GM12878 (cell line): ENCODE data around the gene SLC4A2. TPM values are rescaled to one million over a fixed set of nuclear protein-coding genes. Genes with fewer than 3 reads are reported as not detected.

Experiments used
- ATAC-seq: fragments of 200-7000 bp; cut with Tn5 transposase; 3 replicates; pipeline ENCODE4 v1.9.1; 2020; ENCODE audit warnings: mild to moderate bottlenecking, moderate library complexity
- BruUV-seq: library from RNA; stranded (reverse); fragments of 400-500 nt; replicated peaks from 2 replicates; lab custom pipeline; 2021; lab: Mats Ljungman, UMichigan
- CTCF ChIA-PET: fragments of 300-600 bp; sonication (Branson Sonifier 250); formaldehyde crosslinking; extraction: SDS; loops from one replicate; lab custom pipeline; 2021; ENCODE audit warnings: inconsistent platforms; lab: Yijun Ruan, JAX
- POLR2A ChIA-PET: fragments of 350-600 bp; formaldehyde crosslinking; extraction: SDS; loops from one replicate; lab custom pipeline; 2021; ENCODE audit warnings: inconsistent platforms; lab: Charles Lee
- RAD21 ChIA-PET: fragments of 300-600 bp; sonication (Branson Sonifier 250); formaldehyde crosslinking; loops from one replicate; lab custom pipeline; 2023; ENCODE audit warnings: antibody characterized with exemption; ENCODE audit not compliant: unreplicated experiment; lab: Charles Lee
- SMC1A ChIA-PET: fragments of 300-600 bp; sonication (Branson Sonifier 250); formaldehyde crosslinking; loops from one replicate; lab custom pipeline; 2023; ENCODE audit not compliant: unreplicated experiment, uncharacterized antibody; lab: Charles Lee
- DNase-seq: peaks from one replicate; pipeline ENCODE4 v3.0.0-alpha.2; 2011; ENCODE audit warnings: low read depth, low spot score
- FAIRE-seq: peaks from 3 replicates; lab custom pipeline; 2011; peaks lifted over from hg19 to GRCh38; lab: Jason Lieb, UNC
- H2AFZ ChIP-seq: 2 replicates; pipeline ENCODE4 v1.6.0; 2011; ENCODE audit warnings: low read depth, low read length, control low read depth; ENCODE audit not compliant: control insufficient read depth
- H3K27ac ChIP-seq: 2 replicates; pipeline ENCODE4 v1.5.1; 2011; ENCODE audit warnings: control low read depth; ENCODE audit not compliant: control insufficient read depth, insufficient read depth
- H3K27me3 ChIP-seq, 2 experiments: replicated peaks in 1 of 2; 2 replicates each; pipeline versions ENCODE4 v1.6.0 to v1.6.1; 2011; ENCODE audit warnings: low read length in 1 of 2; ENCODE audit not compliant: control insufficient read depth in 2 of 2, insufficient read depth in 2 of 2
- H3K36me3 ChIP-seq, 2 experiments: 2 replicates each; pipeline ENCODE4 v1.5.1; 2011; ENCODE audit warnings: low read length in 1 of 2; ENCODE audit not compliant: control insufficient read depth in 2 of 2, insufficient read depth in 2 of 2
- H3K4me1 ChIP-seq: 2 replicates; pipeline ENCODE4 v1.6.1; 2011; ENCODE audit warnings: mild to moderate bottlenecking, low read length, moderate library complexity, mixed read lengths; ENCODE audit not compliant: control insufficient read depth, insufficient read depth
- H3K4me2 ChIP-seq: 2 replicates; pipeline ENCODE4 v1.6.0; 2011; ENCODE audit warnings: control low read depth; ENCODE audit not compliant: control insufficient read depth, insufficient read depth
- H3K4me3 ChIP-seq: fragments of 200-600 bp; sonication (generic); 2 replicates; pipeline ENCODE4 v1.5.1; 2016
- H3K79me2 ChIP-seq: 2 replicates; pipeline ENCODE4 v1.6.0; 2011; ENCODE audit warnings: low read length; ENCODE audit not compliant: control insufficient read depth, insufficient read depth
- H3K9ac ChIP-seq: 2 replicates; pipeline ENCODE4 v1.8.0; 2011; ENCODE audit warnings: low read length, control low read depth, mixed read lengths; ENCODE audit not compliant: control insufficient read depth, insufficient read depth
- H3K9me3 ChIP-seq: replicated peaks from 3 replicates; pipeline ENCODE4 v1.5.1; 2011; ENCODE audit warnings: mild to moderate bottlenecking, low read length; ENCODE audit not compliant: control insufficient read depth, insufficient read depth
- H4K20me1 ChIP-seq: 2 replicates; pipeline ENCODE4 v1.6.0; 2011; ENCODE audit not compliant: control insufficient read depth, insufficient read depth
- BACH1 ChIP-seq: fragments of 450-650 bp; IDR thresholded peaks from 2 replicates; pipeline ENCODE4 v1.6.1; 2017; ENCODE audit warnings: mild to moderate bottlenecking, borderline replicate concordance
- BMI1 ChIP-seq: fragments of 450-650 bp; IDR thresholded peaks from 2 replicates; pipeline ENCODE4 v1.6.1; 2016; ENCODE audit warnings: mild to moderate bottlenecking, moderate library complexity, borderline replicate concordance
- CHD1 ChIP-seq: IDR thresholded peaks from 2 replicates; pipeline ENCODE4 v1.6.1; 2012; ENCODE audit warnings: low read depth, low read length, improper control_type of control experiment
- EGR1 ChIP-seq, 2 experiments: IDR thresholded peaks; 1 replicate in 1 of 2; 2 replicates in 1 of 2; pipeline ENCODE4 v1.6.1; 2011 to 2012; ENCODE audit warnings: low read depth in 2 of 2, low read length in 2 of 2, borderline replicate concordance in 1 of 2, mild to moderate bottlenecking in 1 of 2, moderate library complexity in 1 of 2
- ETV6 ChIP-seq, 2 experiments: fragments of 450-650 bp in 1 of 2; IDR thresholded peaks in 1 of 2; conservative IDR thresholded peaks in 1 of 2; 2 replicates each; pipeline ENCODE4 v1.6.1; 2014; ENCODE audit warnings: antibody characterized with exemption in 1 of 2, borderline replicate concordance in 1 of 2, low read depth in 1 of 2, mild to moderate bottlenecking in 1 of 2, moderate library complexity in 1 of 2
- FOXM1 ChIP-seq: IDR thresholded peaks from 2 replicates; pipeline ENCODE4 v1.6.1; 2012; ENCODE audit warnings: low read depth, mild to moderate bottlenecking, inconsistent platforms, low read length, moderate library complexity
- GABPA ChIP-seq: IDR thresholded peaks from 2 replicates; pipeline ENCODE4 v1.6.1; 2014; ENCODE audit warnings: antibody characterized with exemption, low read depth, mild to moderate bottlenecking, inconsistent platforms
- MEF2A ChIP-seq: IDR thresholded peaks from 2 replicates; pipeline ENCODE4 v1.6.1; 2011; ENCODE audit warnings: low read depth, mild to moderate bottlenecking, low read length, moderate library complexity; ENCODE audit not compliant: insufficient read depth
- NFYB ChIP-seq: IDR thresholded peaks from 2 replicates; pipeline ENCODE4 v1.6.1; 2011; ENCODE audit warnings: low read depth, mild to moderate bottlenecking, low read length, improper control_type of control experiment, moderate library complexity; ENCODE audit not compliant: insufficient read depth
- NR2C1 ChIP-seq: fragments of 450-650 bp; IDR thresholded peaks from 2 replicates; pipeline ENCODE4 v1.6.1; 2017; ENCODE audit warnings: antibody characterized with exemption, mild to moderate bottlenecking, moderate library complexity
- POLR2A ChIP-seq: IDR thresholded peaks from 2 replicates; pipeline ENCODE4 v1.6.1; 2011; ENCODE audit warnings: low read depth, mild to moderate bottlenecking, low read length
- POU2F2 ChIP-seq: IDR thresholded peaks from 3 replicates; pipeline ENCODE4 v1.6.1; 2011; ENCODE audit warnings: low read depth, mild to moderate bottlenecking, low read length, borderline replicate concordance
- RB1 ChIP-seq: fragments of 450-650 bp; formaldehyde crosslinking; IDR thresholded peaks from 2 replicates; pipeline ENCODE4 v1.6.1; 2017; ENCODE audit warnings: mild to moderate bottlenecking, borderline replicate concordance
- RBBP5 ChIP-seq: fragments of 200-600 bp; sonication (generic); conservative IDR thresholded peaks from 2 replicates; pipeline ENCODE4 v1.6.1; 2016
- RELB ChIP-seq: fragments of 450-650 bp; IDR thresholded peaks from 2 replicates; pipeline ENCODE4 v1.6.1; 2017; ENCODE audit warnings: low read depth, mild to moderate bottlenecking, moderate library complexity
- SIN3A ChIP-seq: IDR thresholded peaks from 2 replicates; pipeline ENCODE4 v1.6.1; 2012; ENCODE audit warnings: low read depth, low read length, improper control_type of control experiment
- SIX5 ChIP-seq: IDR thresholded peaks from 2 replicates; pipeline ENCODE4 v1.6.1; 2011; ENCODE audit warnings: mild to moderate bottlenecking, low read depth, low read length, moderate library complexity; ENCODE audit not compliant: severe bottlenecking
- SMAD5 ChIP-seq: IDR thresholded peaks from 2 replicates; pipeline ENCODE4 v1.6.1; 2016; ENCODE audit warnings: antibody characterized with exemption, low read depth
- SP1 ChIP-seq: IDR thresholded peaks from one replicate; pipeline ENCODE4 v1.6.1; 2011; ENCODE audit warnings: low read depth, low read length
- SREBF1 ChIP-seq: IDR thresholded peaks from 2 replicates; pipeline ENCODE4 v1.6.1; 2012; ENCODE audit warnings: mild to moderate bottlenecking, low read length
- TAF1 ChIP-seq: IDR thresholded peaks from 2 replicates; pipeline ENCODE4 v1.6.1; 2011; ENCODE audit warnings: mild to moderate bottlenecking, low read depth, low read length, borderline replicate concordance
- TBL1XR1 ChIP-seq: IDR thresholded peaks from 2 replicates; pipeline ENCODE4 v1.6.1; 2012; ENCODE audit warnings: low read depth, low read length, improper control_type of control experiment
- WRNIP1 ChIP-seq: IDR thresholded peaks from 2 replicates; pipeline ENCODE4 v1.6.1; 2011; ENCODE audit warnings: low read depth, low read length, improper control_type of control experiment, borderline replicate concordance
- WGBS: methylation state at CpG from one replicate; pipeline ENCODE4 v1.1.6; 2016; ENCODE audit warnings: low lambda C conversion rate; ENCODE audit not compliant: insufficient replicate concordance, insufficient coverage; ENCODE audit errors: missing lambda C conversion rate; 5-methylcytosine and 5-hydroxymethylcytosine counted together
- in situ Hi-C: fragments of 300-500 bp; cut with MboI; formaldehyde crosslinking; loops from 9 replicates; pipeline ENCODE4 v1.14.3; 2018; ENCODE audit warnings: mixed read lengths
- intact Hi-C: fragments of 100-400 bp; cut with micrococcal nuclease; formaldehyde crosslinking; loops from one replicate; pipeline ENCODE4 v1.14.2; 2022; ENCODE audit not compliant: unreplicated experiment
- polyA plus RNA-seq, 11 experiments: library from polyadenylated mRNA; depleted of rRNA in 4 of 11; unstranded in 6 of 11; stranded (reverse) in 5 of 11; fragments of >200 nt; fragmentation: Nextera tagmentation in 4 of 11; fragmentation: Illumina TruSeq in 1 of 11; extraction: Ambion mirVana in 4 of 11; extraction: Trizol in 1 of 11; gene quantifications; 1 replicate in 1 of 11; 2 replicates in 10 of 11; pipeline versions ENCODE4 v1.2.1 to v1.2.3, GENCODE V29; 2011 to 2016; ENCODE audit warnings: inconsistent platforms in 2 of 11, missing spikeins in 2 of 11, low read depth in 1 of 11
- total RNA-seq, 4 experiments: library from RNA; depleted of rRNA in 3 of 4; stranded (reverse); fragments of >200 nt in 3 of 4; fragmentation: Illumina TruSeq in 1 of 4; extraction: Trizol in 1 of 4; gene quantifications; 2 replicates each; pipeline versions ENCODE4 v1.2.1 to v1.2.3, GENCODE V29; 2013 to 2021

SLC4A2 gene
- total and polyA plus RNA-seq, 10 of the 15 experiments (the other 5 are each of a cell fraction or from before 2014, with no cell fraction given): 2.7 to 78.6 (median 30.1) TPM

GRCh38 chr7:151080522-151081169, 21.3 kb downstream of the SLC4A2 start, which contains the start of gene FASTK:
TSS of gene FASTK (minus strand) at chr7:151080809. CDS start at chr7:151080766, 43 bp downstream.
- Histone ChIP-seq H3K4me2 (peak within 1 kb of the TSS; percentile 100), H2AFZ (peak within 1 kb of the TSS; percentile 75), H3K9me3 (no peaks in the 10 kb centered on the region), H3K27me3 (no peaks in the 10 kb centered on the region), H3K4me1 (peaks cover 31% of the 10 kb centered on the region), H3K79me2 (peaks cover 41% of the 10 kb centered on the region), H3K4me3 (peak within 1 kb of the TSS; percentile 83), H4K20me1 (no peaks in the 10 kb centered on the region; the same call in 1 of the 2 replicates), H3K9ac (peak within 1 kb of the TSS; percentile 96), H3K36me3 (peaks cover 0 to 11% of the 10 kb centered on the region in 2 experiments; a peak in 2 of 4 replicates), H3K27ac (peak within 1 kb of the TSS; percentile 90)
- RAD21 ChIA-PET: interaction anchor here (1.0 kb wide), 1 partner anchor 53 kb away, joined by 3 read pairs; the partner anchor contains the start of gene ABCB8
- POLR2A ChIA-PET: interaction anchor here (0.9 to 1.0 kb wide), 3 partner anchors 9 to 52 kb away, joined by 3 to 7 read pairs (median 3); partner anchors contain the start of gene ABCB8
- intact Hi-C loops (loop anchor here (1.0 kb wide), 1 partner anchor 22 kb away; no protein-coding TSS in a partner anchor), in situ Hi-C loops (no loop called here)
- CTCF ChIA-PET: interaction anchor here (0.8 kb wide), 1 partner anchor 22 kb away, joined by 3 read pairs; the partner anchor contains the start of gene SLC4A2
- WGBS: 2% methylated on average over 57 of the region's 66 CpGs
- DNase-seq: no peak
- FAIRE-seq: peak; percentile 89
- SMC1A ChIA-PET: interaction anchor here (0.7 to 0.8 kb wide), 3 partner anchors 13 to 1480 kb away, joined by 3 to 4 read pairs (median 3); no protein-coding TSS in a partner anchor
- peak; percentile 89 for ATAC-seq
- BruUV-seq: no TSS peak
- TF ChIP-seq POLR2A (peak; percentile 91), ETV6 (conservative IDR thresholded peaks at IDR 0.05 in 1 of 2, IDR thresholded peaks at IDR 0.05 in 1 of 2; ENCODE audit: borderline replicate concordance in 1 of 2, low read depth in 1 of 2) (no peak), RB1 (peak; percentile 89; the same call in 1 of the 2 replicates), SIN3A (0 out of 2 replicates have a peak, but pooled peaks have one; percentile 37), SMAD5 (peak; percentile 60; the same call in 1 of the 2 replicates), RELB (peak; percentile 86), NFYB (peak; percentile 56; the same call in 1 of the 2 replicates), WRNIP1 (no peak), GABPA (no peak), MEF2A (no peak), SIX5 (peak; percentile 23), TAF1 (peak; percentile 92), RBBP5 (no peak), SP1 (peak; percentile 30), BACH1 (peak; percentile 53; the same call in 1 of the 2 replicates), NR2C1 (peak; percentile 32; the same call in 1 of the 2 replicates), FOXM1 (no peak), SREBF1 (no peak), TBL1XR1 (peak; percentile 64; the same call in 1 of the 2 replicates), POU2F2 (peak; percentile 66; the same call in 1 of the 3 replicates), BMI1 (no peak), CHD1 (0 out of 2 replicates have a peak, but pooled peaks have one; percentile 55), EGR1 (IDR thresholded peaks at IDR 0.05; ENCODE audit: borderline replicate concordance in 1 of 2, low read depth in 2 of 2, low read length in 2 of 2) (peak in 1 of 2 experiments; percentile 28; a peak in 1 of 3 replicates)
